ENCODE measurements around the gene BLOC1S3. TPM values are rescaled to one million over a fixed set of nuclear protein-coding genes. Genes with fewer than 3 reads are reported as not detected.

The BLOC1S3 gene
- polyA plus RNA-seq, 1 donor (not counting 4 experiments of a cell fraction or from before 2014, with no cell fraction given), result 5.1 TPM

GRCh38 chr19:45136507-45137178, 41.9 kb upstream of the BLOC1S3 start:
- Histone ChIP-seq H3K9ac (ENCODE audit: control insufficient read depth, extremely low read depth, insufficient read depth, low read length) (no peak overlapping the region), H3K36me3 (ENCODE audit: control insufficient read depth in 2 of 2, extremely low read depth in 1 of 2, insufficient read depth in 2 of 2, low read length in 2 of 2) (peaks cover 7 to 9% of the 10 kb centered on the region in 2 experiments), H3K9me1 (ENCODE audit: control insufficient read depth, extremely low read depth, insufficient read depth, low read length) (peaks cover 3% of the 10 kb centered on the region), H4K20me1 (ENCODE audit: control insufficient read depth, extremely low read depth, insufficient read depth, low read length) (no peaks in the 10 kb centered on the region), H3K79me2 (ENCODE audit: control insufficient read depth, insufficient read depth, low read length) (peaks cover 22% of the 10 kb centered on the region), H3K4me2 (ENCODE audit: control insufficient read depth, extremely low read depth, insufficient read depth, low read depth, low read length) (no peak overlapping the region), H3K4me3 (ENCODE audit: control insufficient read depth in 2 of 3, extremely low read depth in 1 of 3, insufficient read depth in 2 of 3, low read depth in 1 of 3, low read length in 3 of 3) (no peak overlapping the region), H2AFZ (ENCODE audit: control insufficient read depth, low read length) (no peak overlapping the region), H3K4me1 (ENCODE audit: control insufficient read depth, extremely low read depth, insufficient read depth, low read length) (no peaks in the 10 kb centered on the region), H3K27me3 (ENCODE audit: control insufficient read depth, extremely low read depth, insufficient read depth, low read length) (no peaks in the 10 kb centered on the region), H3K9me3 (ENCODE audit: control insufficient read depth, low read depth, low read length) (no peaks in the 10 kb centered on the region), H3K27ac (ENCODE audit: control insufficient read depth, insufficient read depth, low read length) (no peak overlapping the region)
- dilution Hi-C loops (cut with MboI; ENCODE audit: extremely low pct_ligation_motif_present, low sequenced_read_pairs), result no loop called here
- no peak for FAIRE-seq
- no peak for TF ChIP-seq CTCF (optimal IDR thresholded peaks at IDR 0.05 in 1 of 3, IDR thresholded peaks at IDR 0.05 in 1 of 3, conservative IDR thresholded peaks at IDR 0.05 in 1 of 3; ENCODE audit: extremely low read depth in 1 of 3, insufficient read depth in 2 of 3, low read length in 3 of 3)
- no peak for TF ChIP-seq EZH2 (IDR thresholded peaks at IDR 0.05; ENCODE audit: low read length)
- DNase-seq (ENCODE audit: low read depth, low spot score), result no peak

DNA sequence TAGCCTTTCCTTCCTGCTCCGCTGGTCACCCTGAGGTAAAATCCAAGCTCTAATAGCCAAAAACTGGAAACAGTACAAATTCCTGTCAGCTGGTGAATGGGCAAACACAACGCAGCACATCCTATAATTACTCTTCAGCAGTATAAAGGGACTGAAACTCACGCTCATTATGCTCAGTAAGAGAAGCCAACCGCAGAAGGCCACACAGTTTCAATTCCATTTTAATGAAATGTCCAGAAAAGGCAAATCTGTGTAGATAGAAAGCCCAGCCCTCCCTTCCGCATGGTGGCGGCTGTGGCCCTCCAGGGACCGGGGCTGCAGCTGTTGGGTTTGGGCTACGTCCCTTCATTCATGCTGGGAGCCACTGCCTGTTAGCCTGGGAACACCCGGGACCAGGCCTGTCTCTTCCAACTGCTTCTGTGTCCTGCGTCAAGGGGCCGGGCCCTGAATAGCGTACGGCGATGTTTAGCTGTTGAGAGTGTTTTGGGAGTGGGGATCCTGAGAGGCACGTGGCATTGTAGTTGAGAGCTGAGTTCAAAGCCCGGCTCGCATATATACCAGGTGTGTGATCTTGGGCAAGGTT, 41.3 kb upstream of the BLOC1S3 start:
- peaks cover 19% of the 10 kb centered on the region for H3K79me2 ChIP-seq (ENCODE audit: control insufficient read depth, insufficient read depth, low read length)
- no peak overlapping the region for H3K27ac ChIP-seq (ENCODE audit: control insufficient read depth, insufficient read depth, low read length)
- no peaks in the 10 kb centered on the region for H4K20me1 ChIP-seq (ENCODE audit: control insufficient read depth, extremely low read depth, insufficient read depth, low read length)
- no peak for DNase-seq (ENCODE audit: low read depth, low spot score)
- H2AFZ ChIP-seq (ENCODE audit: control insufficient read depth, low read length), result no peak overlapping the region
- peaks cover 3% of the 10 kb centered on the region for H3K9me1 ChIP-seq (ENCODE audit: control insufficient read depth, extremely low read depth, insufficient read depth, low read length)
- no peak overlapping the region for H3K4me3 ChIP-seq (ENCODE audit: control insufficient read depth in 2 of 3, extremely low read depth in 1 of 3, insufficient read depth in 2 of 3, low read depth in 1 of 3, low read length in 3 of 3)
- no peaks in the 10 kb centered on the region for H3K9me3 ChIP-seq (ENCODE audit: control insufficient read depth, low read depth, low read length)
- H3K36me3 ChIP-seq (ENCODE audit: control insufficient read depth in 2 of 2, extremely low read depth in 1 of 2, insufficient read depth in 2 of 2, low read length in 2 of 2), result peaks cover 9 to 10% of the 10 kb centered on the region in 2 experiments
- no peak for FAIRE-seq
- H3K27me3 ChIP-seq (ENCODE audit: control insufficient read depth, extremely low read depth, insufficient read depth, low read length), result no peaks in the 10 kb centered on the region
- no peak overlapping the region for H3K9ac ChIP-seq (ENCODE audit: control insufficient read depth, extremely low read depth, insufficient read depth, low read length)
- TF ChIP-seq EZH2 (IDR thresholded peaks at IDR 0.05; ENCODE audit: low read length) (no peak), CTCF (optimal IDR thresholded peaks at IDR 0.05 in 1 of 3, IDR thresholded peaks at IDR 0.05 in 1 of 3, conservative IDR thresholded peaks at IDR 0.05 in 1 of 3; ENCODE audit: extremely low read depth in 1 of 3, insufficient read depth in 2 of 3, low read length in 3 of 3) (no peak)
- H3K4me2 ChIP-seq (ENCODE audit: control insufficient read depth, extremely low read depth, insufficient read depth, low read depth, low read length), result no peak overlapping the region
- dilution Hi-C loops (cut with MboI; ENCODE audit: extremely low pct_ligation_motif_present, low sequenced_read_pairs), result no loop called here
- no peaks in the 10 kb centered on the region for H3K4me1 ChIP-seq (ENCODE audit: control insufficient read depth, extremely low read depth, insufficient read depth, low read length)

Measured in keratinocyte (primary cell).